Spleen (tissue), 11 donors: Measurements from ENCODE around the gene GPR180. TPM values are rescaled to one million over a fixed set of nuclear protein-coding genes. Genes with fewer than 3 reads are reported as not detected.

Experiments used
- DNase-seq: peaks from one replicate; pipeline ENCODE4 v3.0.0-alpha.2; 2020
- H3K27ac ChIP-seq, 8 donors: fragments of 200-600 bp; sonication (generic) in 7 of 8; 1 replicate in 4 of 8; 2 replicates in 4 of 8; pipeline versions ENCODE4 v1.5.0 to v1.8.0; 2016 to 2021; ENCODE audit warnings: inconsistent platforms in 4 of 8, mild to moderate bottlenecking in 4 of 8, moderate library complexity in 1 of 8
- H3K27me3 ChIP-seq, 7 donors: fragments of 200-600 bp; sonication (generic) in 6 of 7; replicated peaks in 1 of 7; 1 replicate in 4 of 7; 2 replicates in 3 of 7; pipeline versions ENCODE4 v1.5.0 to v1.8.0; 2016 to 2021; ENCODE audit warnings: inconsistent platforms in 3 of 7, mild to moderate bottlenecking in 1 of 7
- H3K36me3 ChIP-seq, 6 donors: fragments of 200-600 bp; sonication (generic) in 5 of 6; 1 replicate in 4 of 6; 2 replicates in 2 of 6; pipeline versions ENCODE4 v1.5.0 to v1.8.0; 2016 to 2021; ENCODE audit warnings: inconsistent platforms in 2 of 6
- H3K4me1 ChIP-seq, 6 donors: fragments of 200-600 bp; sonication (generic) in 5 of 6; 1 replicate in 3 of 6; 2 replicates in 3 of 6; pipeline versions ENCODE4 v1.5.0 to v1.8.0; 2016 to 2021; ENCODE audit warnings: inconsistent platforms in 3 of 6
- H3K4me3 ChIP-seq, 8 donors: fragments of 200-600 bp; sonication (generic) in 7 of 8; 1 replicate in 4 of 8; 2 replicates in 4 of 8; pipeline versions ENCODE4 v1.5.0 to v1.8.0; 2016 to 2021; ENCODE audit warnings: inconsistent platforms in 4 of 8, mild to moderate bottlenecking in 4 of 8, moderate library complexity in 2 of 8
- H3K9me3 ChIP-seq, 8 donors: fragments of 200-600 bp; sonication (generic) in 7 of 8; 1 replicate in 4 of 8; 2 replicates in 4 of 8; pipeline versions ENCODE4 v1.5.0 to v1.8.0; 2016 to 2021; ENCODE audit warnings: inconsistent platforms in 4 of 8
- CTCF ChIP-seq, 11 experiments: fragments of 200-600 bp in 7 of 11; fragments of 450-650 bp in 4 of 11; sonication (generic) in 4 of 11; IDR thresholded peaks in 8 of 11; conservative IDR thresholded peaks in 3 of 11; 1 replicate in 7 of 11; 2 replicates in 4 of 11; pipeline versions ENCODE4 v1.4.0 to v1.8.0; 2016 to 2021; ENCODE audit warnings: antibody characterized with exemption in 11 of 11, inconsistent platforms in 4 of 11, mild to moderate bottlenecking in 1 of 11
- POLR2A ChIP-seq, 3 donors: fragments of 450-650 bp; IDR thresholded peaks; one replicate each; pipeline ENCODE4 v1.5.1; 2017; ENCODE audit warnings: antibody characterized with exemption in 3 of 3, mild to moderate bottlenecking in 1 of 3
- POLR2AphosphoS5 ChIP-seq, 3 donors: sonication (generic); formaldehyde crosslinking; IDR thresholded peaks; one replicate each; pipeline ENCODE4 v1.5.1; 2017; ENCODE audit warnings: antibody characterized with exemption in 3 of 3
- WGBS, 5 donors: extraction: QIAGEN DNeasy Blood & Tissue Kit in 3 of 5; methylation state at CpG; one replicate each; pipeline versions ENCODE4 v1.1.5 to v1.1.7; 2013 to 2018; 5-methylcytosine and 5-hydroxymethylcytosine counted together
- intact Hi-C: fragments of 100-400 bp; cut with DNase I; formaldehyde crosslinking; loops from one replicate; pipeline ENCODE4 v1.15.0; 2023; ENCODE audit warnings: low total_unique reads
- polyA plus RNA-seq, 3 donors: library from polyadenylated mRNA; stranded (reverse); fragments of 200-250 nt; gene quantifications; one replicate each; pipeline ENCODE4 v1.2.1, GENCODE V29; 2013
- total RNA-seq, 7 donors: library from RNA; depleted of rRNA in 3 of 7; stranded (reverse); fragments of >200 nt in 3 of 7; fragmentation: NEBNext Ultra II Directional in 4 of 7; extraction: Animal tissue kit (Norgen Biotek cat#: 25700) in 4 of 7; gene quantifications; one replicate each; pipeline versions ENCODE4 v1.1.0 to v1.2.1, GENCODE V29; 2016 to 2021
- donor health status: healthy with polysubstance abuse.
- donor health status: DM: no; HTN: no; CAD: no; lungs with moderate emphysema.
- donor health status: DM: no; HTN: no; CAD: no.
- donor health status: Bipolar disorder and iron deficiency.
- donor health status: healthy.
- donor health status: DM: no; HTN: no; CAD: no.
- donor health status: DM: yes; HTN: yes; CAD: no.

The GPR180 gene
- total and polyA plus RNA-seq, 10 donors = 1.2 to 8.6 (median 4.2) TPM

GRCh38 chr13:94640721-94641120 lies 39.1 kb downstream of the GPR180 start:
- H3K4me3 ChIP-seq = no peak overlapping the region
- no peak for DNase-seq
- peaks cover 0 to 9% (median 5%) of the 10 kb centered on the region in 8 donors for H3K9me3 ChIP-seq
- intact Hi-C loops = no loop called here
- H3K27me3 ChIP-seq = no peaks in the 10 kb centered on the region
- TF ChIP-seq POLR2A (IDR thresholded peaks at IDR 0.05) (no peak), POLR2AphosphoS5 (IDR thresholded peaks at IDR 0.05) (no peak), CTCF (IDR thresholded peaks at IDR 0.05 in 8 of 11, conservative IDR thresholded peaks at IDR 0.05 in 3 of 11) (no peak)
- H3K36me3 ChIP-seq = no peaks in the 10 kb centered on the region
- WGBS, 5 donors = 70 to 86% (median 77%) methylated on average over 2 of the region's 2 CpGs
- no peaks in the 10 kb centered on the region for H3K4me1 ChIP-seq
- no peak overlapping the region for H3K27ac ChIP-seq

GRCh38 chr13:94641409-94641941 lies 39.8 kb downstream of the GPR180 start:
- no peak for DNase-seq
- H3K4me1 ChIP-seq = no peaks in the 10 kb centered on the region
- H3K4me3 ChIP-seq = no peak overlapping the region
- no peak overlapping the region for H3K27ac ChIP-seq
- intact Hi-C loops = no loop called here
- TF ChIP-seq POLR2AphosphoS5 (IDR thresholded peaks at IDR 0.05) = no peak
- no peak for TF ChIP-seq CTCF (IDR thresholded peaks at IDR 0.05 in 8 of 11, conservative IDR thresholded peaks at IDR 0.05 in 3 of 11)
- TF ChIP-seq POLR2A (IDR thresholded peaks at IDR 0.05) = no peak
- no peaks in the 10 kb centered on the region for H3K36me3 ChIP-seq
- peaks cover 0 to 9% (median 5%) of the 10 kb centered on the region in 8 donors for H3K9me3 ChIP-seq
- no peaks in the 10 kb centered on the region for H3K27me3 ChIP-seq
- 41 to 55% (median 48%) methylated on average over 3 of the region's 3 CpGs for WGBS, 5 donors

GRCh38 chr13:94646904-94647303 lies 45.2 kb downstream of the GPR180 start:
- Histone ChIP-seq H3K4me3 (no peak overlapping the region), H3K27me3 (no peaks in the 10 kb centered on the region), H3K9me3 (no peaks in the 10 kb centered on the region), H3K27ac (no peak overlapping the region), H3K36me3 (no peaks in the 10 kb centered on the region), H3K4me1 (no peaks in the 10 kb centered on the region)
- WGBS, 5 donors = 70 to 91% (median 76%) methylated on average over 4 of the region's 4 CpGs
- no peak for TF ChIP-seq POLR2AphosphoS5 (IDR thresholded peaks at IDR 0.05)
- no peak for DNase-seq
- intact Hi-C loops = no loop called here

- H3K4me3 ChIP-seq = no peak overlapping the region
- WGBS, 5 donors = 76 to 88% (median 76%) methylated on average over 1 of the region's 1 CpG
- TF ChIP-seq CTCF (IDR thresholded peaks at IDR 0.05 in 8 of 11, conservative IDR thresholded peaks at IDR 0.05 in 3 of 11) (no peak), POLR2AphosphoS5 (IDR thresholded peaks at IDR 0.05) (no peak), POLR2A (IDR thresholded peaks at IDR 0.05) (no peak)
These were observed 54.5 kb downstream of the GPR180 start for GRCh38 chr13:94656176-94656575.

More at GRCh38 chr13:94656176-94656575, 54.5 kb downstream of the GPR180 start:
- peaks cover 0 to 7% (median 0%) of the 10 kb centered on the region in 8 donors for H3K9me3 ChIP-seq
- H3K36me3 ChIP-seq = no peaks in the 10 kb centered on the region
- DNase-seq = no peak
- intact Hi-C loops = no loop called here
- H3K27ac ChIP-seq = no peak overlapping the region
- H3K27me3 ChIP-seq = peaks cover 0 to 5% (median 0%) of the 10 kb centered on the region in 7 donors
- H3K4me1 ChIP-seq = no peaks in the 10 kb centered on the region
